Gastroesophageal sphincter (tissue), 3 donors: ENCODE measurements around the gene MED8.

Experiments
- EP300 ChIP-seq: sonication (generic); formaldehyde crosslinking; IDR thresholded peaks from one replicate; pipeline ENCODE4 v1.6.1; 2017; ENCODE audit warnings: antibody characterized with exemption, mild to moderate bottlenecking
- POLR2A ChIP-seq, 2 donors: fragments of 450-650 bp; IDR thresholded peaks; one replicate each; pipeline ENCODE4 v1.6.1; 2017; ENCODE audit warnings: antibody characterized with exemption in 2 of 2, mild to moderate bottlenecking in 2 of 2, moderate library complexity in 1 of 2
- POLR2AphosphoS5 ChIP-seq: sonication (generic); formaldehyde crosslinking; IDR thresholded peaks from one replicate; pipeline ENCODE4 v1.6.1; 2017; ENCODE audit warnings: antibody characterized with exemption
- TF ChIP-seq, protein P1 (sequence below), 4 experiments: fragments of 200-600 bp in 2 of 4; fragments of 450-650 bp in 2 of 4; sonication (generic) in 1 of 4; IDR thresholded peaks; one replicate each; pipeline ENCODE4 v1.5.1; 2017 to 2019; ENCODE audit warnings: antibody characterized with exemption in 4 of 4, mild to moderate bottlenecking in 2 of 4, moderate library complexity in 2 of 4

GRCh38 chr1:43367904-43368645 is 21.5 kb downstream of the MED8 start, which contains the start of gene ELOVL1:
- TF ChIP-seq, protein P1, sequence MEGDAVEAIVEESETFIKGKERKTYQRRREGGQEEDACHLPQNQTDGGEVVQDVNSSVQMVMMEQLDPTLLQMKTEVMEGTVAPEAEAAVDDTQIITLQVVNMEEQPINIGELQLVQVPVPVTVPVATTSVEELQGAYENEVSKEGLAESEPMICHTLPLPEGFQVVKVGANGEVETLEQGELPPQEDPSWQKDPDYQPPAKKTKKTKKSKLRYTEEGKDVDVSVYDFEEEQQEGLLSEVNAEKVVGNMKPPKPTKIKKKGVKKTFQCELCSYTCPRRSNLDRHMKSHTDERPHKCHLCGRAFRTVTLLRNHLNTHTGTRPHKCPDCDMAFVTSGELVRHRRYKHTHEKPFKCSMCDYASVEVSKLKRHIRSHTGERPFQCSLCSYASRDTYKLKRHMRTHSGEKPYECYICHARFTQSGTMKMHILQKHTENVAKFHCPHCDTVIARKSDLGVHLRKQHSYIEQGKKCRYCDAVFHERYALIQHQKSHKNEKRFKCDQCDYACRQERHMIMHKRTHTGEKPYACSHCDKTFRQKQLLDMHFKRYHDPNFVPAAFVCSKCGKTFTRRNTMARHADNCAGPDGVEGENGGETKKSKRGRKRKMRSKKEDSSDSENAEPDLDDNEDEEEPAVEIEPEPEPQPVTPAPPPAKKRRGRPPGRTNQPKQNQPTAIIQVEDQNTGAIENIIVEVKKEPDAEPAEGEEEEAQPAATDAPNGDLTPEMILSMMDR (IDR thresholded peaks at IDR 0.05) = peak in 3 of 4 experiments; percentile 29 to 49 (median 49)
- TF ChIP-seq POLR2AphosphoS5 (peak; percentile 63), EP300 (no peak), POLR2A (IDR thresholded peaks at IDR 0.05) (peak; percentile 75 to 80)
